Smooth muscle cell (in vitro differentiated cells): ENCODE results near the gene PPP1R9B. TPM values are rescaled to one million over a fixed set of nuclear protein-coding genes. Genes with fewer than 3 reads are reported as not detected.
A peak's percentile ranks its signal among the peaks of the same experiment; 100 is the strongest.

Experiments
- DNase-seq: peaks from one replicate; lab custom pipeline; 2025; ENCODE audit not compliant: unreplicated experiment; lab: John Stamatoyannopoulos, UW
- H2AFZ ChIP-seq: fragments of 200-600 bp; sonication (generic); 2 replicates; pipeline ENCODE4 v1.6.0; 2016; ENCODE audit warnings: antibody characterized with exemption, low read depth, mild to moderate bottlenecking
- H3F3A ChIP-seq: fragments of 200-600 bp; sonication (generic); 2 replicates; pipeline ENCODE4 v1.6.0; 2017; ENCODE audit warnings: antibody characterized with exemption, low read depth
- H3K27ac ChIP-seq: fragments of 200-600 bp; sonication (generic); 2 replicates; pipeline ENCODE4 v1.5.1; 2016; ENCODE audit warnings: low read depth, mild to moderate bottlenecking
- H3K27me3 ChIP-seq: fragments of 200-600 bp; sonication (generic); 2 replicates; pipeline ENCODE4 v1.6.1; 2016; ENCODE audit warnings: low read depth, mild to moderate bottlenecking
- H3K36me3 ChIP-seq: fragments of 200-600 bp; sonication (generic); 2 replicates; pipeline ENCODE4 v1.5.1; 2016; ENCODE audit warnings: low read depth
- H3K4me1 ChIP-seq: fragments of 200-600 bp; sonication (generic); 2 replicates; pipeline ENCODE4 v1.5.1; 2016; ENCODE audit warnings: low read depth
- H3K4me2 ChIP-seq: fragments of 200-600 bp; sonication (generic); 2 replicates; pipeline ENCODE4 v1.6.0; 2016; ENCODE audit warnings: mild to moderate bottlenecking
- H3K4me3 ChIP-seq: fragments of 200-600 bp; sonication (generic); 2 replicates; pipeline ENCODE4 v1.5.1; 2016; ENCODE audit warnings: mild to moderate bottlenecking
- H3K79me2 ChIP-seq: fragments of 200-600 bp; sonication (generic); 2 replicates; pipeline ENCODE4 v1.6.0; 2016; ENCODE audit warnings: low read depth, mild to moderate bottlenecking
- H3K9ac ChIP-seq: fragments of 200-600 bp; sonication (generic); 2 replicates; pipeline ENCODE4 v1.6.0; 2016; ENCODE audit warnings: low read depth
- H3K9me3 ChIP-seq: fragments of 200-600 bp; sonication (generic); replicated peaks from 2 replicates; pipeline ENCODE4 v1.5.1; 2016; ENCODE audit warnings: low read depth
- H4K20me1 ChIP-seq: fragments of 200-600 bp; sonication (generic); 2 replicates; pipeline ENCODE4 v1.6.0; 2016; ENCODE audit warnings: low read depth
- WGBS: methylation state at CpG from one replicate; pipeline ENCODE4 v1.1.7; 2016; ENCODE audit warnings: low lambda C conversion rate; 5-methylcytosine and 5-hydroxymethylcytosine counted together
- polyA plus RNA-seq: library from polyadenylated mRNA; unstranded; fragments of >200 nt; fragmentation: Nextera tagmentation; extraction: Ambion mirVana; gene quantifications from 2 replicates; pipeline ENCODE4 v1.2.1, GENCODE V29; 2016
- total RNA-seq: library from RNA; depleted of rRNA; stranded (reverse); fragments of >200 nt; gene quantifications from 2 replicates; pipeline ENCODE4 v1.2.3, GENCODE V29; 2014
- TF ChIP-seq, protein P1 (sequence below): fragments of 200-600 bp; sonication (generic); IDR thresholded peaks from 2 replicates; pipeline ENCODE4 v1.5.1; 2017; ENCODE audit warnings: borderline replicate concordance, mild to moderate bottlenecking, antibody characterized with exemption; ENCODE audit not compliant: insufficient read depth, poor library complexity, severe bottlenecking

PPP1R9B gene
- total and polyA plus RNA-seq, 2 experiments from 2014 or later, result 6.7 to 20.8 TPM

- no peaks in the 10 kb centered on the region for H3K9me3 ChIP-seq
- peak within 1 kb of the TSS; percentile 97 for H3K4me2 ChIP-seq
- H3K79me2 ChIP-seq, result peaks cover 8% of the 10 kb centered on the region
- H3K27me3 ChIP-seq, result no peaks in the 10 kb centered on the region
- no peaks in the 10 kb centered on the region for H4K20me1 ChIP-seq
- H3K4me3 ChIP-seq, result peak within 1 kb of the TSS; percentile 90
- TF ChIP-seq, protein P1, sequence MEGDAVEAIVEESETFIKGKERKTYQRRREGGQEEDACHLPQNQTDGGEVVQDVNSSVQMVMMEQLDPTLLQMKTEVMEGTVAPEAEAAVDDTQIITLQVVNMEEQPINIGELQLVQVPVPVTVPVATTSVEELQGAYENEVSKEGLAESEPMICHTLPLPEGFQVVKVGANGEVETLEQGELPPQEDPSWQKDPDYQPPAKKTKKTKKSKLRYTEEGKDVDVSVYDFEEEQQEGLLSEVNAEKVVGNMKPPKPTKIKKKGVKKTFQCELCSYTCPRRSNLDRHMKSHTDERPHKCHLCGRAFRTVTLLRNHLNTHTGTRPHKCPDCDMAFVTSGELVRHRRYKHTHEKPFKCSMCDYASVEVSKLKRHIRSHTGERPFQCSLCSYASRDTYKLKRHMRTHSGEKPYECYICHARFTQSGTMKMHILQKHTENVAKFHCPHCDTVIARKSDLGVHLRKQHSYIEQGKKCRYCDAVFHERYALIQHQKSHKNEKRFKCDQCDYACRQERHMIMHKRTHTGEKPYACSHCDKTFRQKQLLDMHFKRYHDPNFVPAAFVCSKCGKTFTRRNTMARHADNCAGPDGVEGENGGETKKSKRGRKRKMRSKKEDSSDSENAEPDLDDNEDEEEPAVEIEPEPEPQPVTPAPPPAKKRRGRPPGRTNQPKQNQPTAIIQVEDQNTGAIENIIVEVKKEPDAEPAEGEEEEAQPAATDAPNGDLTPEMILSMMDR, result no peak
- peak within 1 kb of the TSS; percentile 84 for H3K9ac ChIP-seq
- H2AFZ ChIP-seq, result peak within 1 kb of the TSS; percentile 75
- peak; percentile 87 for DNase-seq
- H3K27ac ChIP-seq, result peak within 1 kb of the TSS; percentile 18
- 2% methylated on average over 55 of the region's 68 CpGs for WGBS
- no peaks in the 10 kb centered on the region for H3K36me3 ChIP-seq
- H3F3A ChIP-seq, result peaks cover 3% of the 10 kb centered on the region
- peaks cover 10% of the 10 kb centered on the region for H3K4me1 ChIP-seq
Measured at GRCh38 chr17:50094753-50095619, 55.5 kb downstream of the PPP1R9B start, which contains the start of gene PDK2. Gene PDK2 (plus strand): TSS chr17:50095351. CDS start chr17:50095436, 85 bp downstream.

DNA sequence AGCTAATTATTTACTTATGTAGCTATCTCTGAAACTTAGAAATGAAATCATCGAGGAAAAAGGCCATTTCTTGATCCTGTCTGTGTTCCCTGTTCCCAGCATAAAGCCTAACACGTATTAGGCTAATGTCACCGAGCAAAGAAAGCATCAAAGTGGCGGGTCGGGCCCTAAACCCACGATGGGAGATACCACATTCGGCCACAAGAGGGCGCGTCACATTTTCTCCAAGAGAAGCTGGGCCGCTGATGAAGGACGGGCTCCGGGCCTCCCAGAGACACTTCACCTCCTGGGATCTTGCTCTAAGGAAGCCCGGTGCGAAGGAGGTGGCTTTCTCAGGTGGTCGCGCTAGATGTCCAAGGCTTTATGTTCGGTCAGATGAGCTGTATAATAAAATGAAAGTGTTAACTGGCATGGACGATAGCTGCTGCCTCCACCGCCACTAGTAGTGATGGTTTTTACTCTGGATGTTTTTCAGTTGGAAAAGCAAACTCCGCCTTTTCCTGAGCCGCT, 56.2 kb downstream of the PPP1R9B start:
- Histone ChIP-seq H4K20me1 (no peaks in the 10 kb centered on the region), H3K79me2 (peaks cover 8% of the 10 kb centered on the region), H2AFZ (peak overlapping the region; percentile 62), H3K36me3 (no peaks in the 10 kb centered on the region), H3K27ac (peak overlapping the region; percentile 18), H3K9me3 (no peaks in the 10 kb centered on the region), H3K9ac (no peak overlapping the region), H3K4me3 (peak overlapping the region; percentile 90), H3K4me2 (peak overlapping the region; percentile 97), H3K27me3 (no peaks in the 10 kb centered on the region), H3F3A (peaks cover 3% of the 10 kb centered on the region), H3K4me1 (peaks cover 10% of the 10 kb centered on the region)
- peak; percentile 83 for DNase-seq
- 1% methylated on average over 21 of the region's 21 CpGs for WGBS
- TF ChIP-seq, protein P1, result peak; percentile 68

DNA sequence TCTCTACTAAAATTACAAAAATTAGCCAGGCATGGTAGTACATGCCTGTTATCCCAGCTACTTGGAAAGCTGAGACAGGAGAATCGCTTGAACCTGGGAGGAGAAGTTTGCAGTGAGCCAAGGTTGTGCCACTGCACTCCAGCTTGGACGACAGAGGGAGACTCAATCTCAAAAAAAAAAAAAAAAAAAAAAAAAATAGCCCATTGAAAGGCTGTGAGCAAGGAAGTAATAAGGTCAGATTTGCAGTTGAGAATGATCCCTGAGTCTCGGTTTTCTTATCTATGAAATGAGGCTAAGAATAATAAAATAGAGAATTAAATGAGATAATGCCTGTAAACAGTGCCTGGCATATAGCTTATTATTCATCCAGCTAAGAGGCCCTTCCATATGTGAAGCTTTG, 56.7 kb downstream of the PPP1R9B start:
- TF ChIP-seq, protein P1, result no peak
- H3K4me3 ChIP-seq, result no peak overlapping the region
- DNase-seq, result no peak
- no peak overlapping the region for H3K27ac ChIP-seq
- no peaks in the 10 kb centered on the region for H3K9me3 ChIP-seq
- H3K27me3 ChIP-seq, result no peaks in the 10 kb centered on the region
- no peak overlapping the region for H2AFZ ChIP-seq
- H3F3A ChIP-seq, result peaks cover 3% of the 10 kb centered on the region
- H3K4me1 ChIP-seq, result peaks cover 10% of the 10 kb centered on the region
- no peaks in the 10 kb centered on the region for H3K36me3 ChIP-seq
- no peak overlapping the region for H3K4me2 ChIP-seq
- H3K79me2 ChIP-seq, result peaks cover 8% of the 10 kb centered on the region
- no peaks in the 10 kb centered on the region for H4K20me1 ChIP-seq
- WGBS, result 33% methylated on average over 3 of the region's 3 CpGs
- no peak overlapping the region for H3K9ac ChIP-seq
